HepG2 (cell line): ENCODE results near the gene HIRA. TPM values are rescaled to one million over a fixed set of nuclear protein-coding genes. Genes with fewer than 3 reads are reported as not detected.
A peak's percentile ranks its signal among the peaks of the same experiment; 100 is the strongest.

Source experiments
- ARNTL ChIP-seq: sonication (generic); formaldehyde crosslinking; IDR thresholded peaks from 2 replicates; pipeline ENCODE4 v1.4.0; 2020; ENCODE audit warnings: mild to moderate bottlenecking, missing genetic modification reagents
- ATM ChIP-seq: fragments of 450-650 bp; IDR thresholded peaks from 2 replicates; pipeline ENCODE4 v1.7.1; 2017; ENCODE audit warnings: mild to moderate bottlenecking, borderline replicate concordance
- CHD2 ChIP-seq: IDR thresholded peaks from 2 replicates; pipeline ENCODE4 v1.6.1; 2011; ENCODE audit warnings: low read depth, low read length, improper control_type of control experiment
- IKZF5 ChIP-seq: IDR thresholded peaks from 2 replicates; pipeline ENCODE4 v1.6.1; 2018; ENCODE audit warnings: missing genetic modification reagents, mild to moderate bottlenecking, missing compliant biosample characterization
- MED1 ChIP-seq: sonication (generic); formaldehyde crosslinking; IDR thresholded peaks from 2 replicates; pipeline ENCODE4 v1.4.0; 2020; ENCODE audit warnings: missing genetic modification reagents
- NCOA5 ChIP-seq: sonication (generic); formaldehyde crosslinking; IDR thresholded peaks from 2 replicates; pipeline ENCODE4 v1.4.0; 2020; ENCODE audit warnings: missing genetic modification reagents
- PHF5A ChIP-seq: IDR thresholded peaks from one replicate; pipeline ENCODE4 v1.6.1; 2018; ENCODE audit warnings: low read depth, missing genetic modification reagents; ENCODE audit not compliant: unreplicated experiment
- RAD51 ChIP-seq: fragments of 450-650 bp; IDR thresholded peaks from 2 replicates; pipeline ENCODE4 v1.6.1; 2016; ENCODE audit warnings: borderline replicate concordance
- RBAK ChIP-seq: sonication (generic); formaldehyde crosslinking; IDR thresholded peaks from 2 replicates; pipeline ENCODE4 v1.5.1; 2020; ENCODE audit warnings: mild to moderate bottlenecking, missing genetic modification reagents
- SMAD3 ChIP-seq: sonication (generic); formaldehyde crosslinking; IDR thresholded peaks from 2 replicates; pipeline ENCODE4 v1.4.0; 2020; ENCODE audit warnings: missing genetic modification reagents
- SMARCC2 ChIP-seq: fragments of 450-650 bp; IDR thresholded peaks from 2 replicates; pipeline ENCODE4 v1.6.1; 2017; ENCODE audit warnings: antibody characterized with exemption, mild to moderate bottlenecking
- STAG1 ChIP-seq: sonication (generic); formaldehyde crosslinking; IDR thresholded peaks from 2 replicates; pipeline ENCODE4 v1.4.0; 2020; ENCODE audit warnings: missing genetic modification reagents
- TFE3 ChIP-seq: IDR thresholded peaks from 2 replicates; pipeline ENCODE4 v1.6.1; 2016
- ZBTB21 ChIP-seq: sonication (generic); formaldehyde crosslinking; IDR thresholded peaks from 2 replicates; pipeline ENCODE4 v1.4.0; 2020; ENCODE audit warnings: missing genetic modification reagents
- ZNF124 ChIP-seq: sonication (generic); formaldehyde crosslinking; IDR thresholded peaks from 2 replicates; pipeline ENCODE4 v1.4.0; 2020; ENCODE audit warnings: missing genetic modification reagents
- ZNF235 ChIP-seq: sonication (generic); formaldehyde crosslinking; IDR thresholded peaks from 2 replicates; pipeline ENCODE4 v1.8.1; 2023; ENCODE audit warnings: mild to moderate bottlenecking, missing genetic modification reagents, borderline replicate concordance
- ZNF24 ChIP-seq: fragments of 450-650 bp; IDR thresholded peaks from 2 replicates; pipeline ENCODE4 v1.6.1; 2017; ENCODE audit warnings: antibody characterized with exemption, mild to moderate bottlenecking
- ZNF547 ChIP-seq: sonication (generic); formaldehyde crosslinking; IDR thresholded peaks from 2 replicates; pipeline ENCODE4 v1.5.1; 2020; ENCODE audit warnings: mild to moderate bottlenecking, missing genetic modification reagents
- ZNF800 ChIP-seq: sonication (generic); formaldehyde crosslinking; IDR thresholded peaks from 2 replicates; pipeline ENCODE4 v1.4.0; 2020; ENCODE audit warnings: missing genetic modification reagents
- ZSCAN30 ChIP-seq: sonication (generic); formaldehyde crosslinking; IDR thresholded peaks from 2 replicates; pipeline ENCODE4 v1.5.0; 2020; ENCODE audit warnings: mild to moderate bottlenecking, missing genetic modification reagents
- polyA plus RNA-seq, 8 experiments: library from polyadenylated mRNA; depleted of rRNA in 3 of 8; stranded (reverse) in 7 of 8; unstranded in 1 of 8; fragments of >200 nt; fragmentation: Illumina TruSeq in 4 of 8; extraction: Trizol in 4 of 8; gene quantifications; 2 replicates each; pipeline versions ENCODE4 v1.2.1 to v1.2.3, GENCODE V29; 2011 to 2016; ENCODE audit warnings: low read depth in 4 of 8, missing spikeins in 1 of 8, mixed read lengths in 1 of 8; ENCODE audit not compliant: insufficient read depth in 1 of 8
- total RNA-seq, 5 experiments: library from RNA; depleted of rRNA; stranded (reverse); fragments of >200 nt; fragmentation: Illumina TruSeq; extraction: Trizol; gene quantifications; 2 replicates each; pipeline ENCODE4 v1.2.3, GENCODE V29; 2016; ENCODE audit warnings: low read depth in 1 of 5
- TF ChIP-seq, protein P1 (sequence below): sonication (generic); formaldehyde crosslinking; IDR thresholded peaks from 2 replicates; pipeline ENCODE4 v1.5.1; 2020; ENCODE audit warnings: missing genetic modification reagents, mild to moderate bottlenecking, borderline replicate concordance
- TF ChIP-seq, protein P2 (sequence below): IDR thresholded peaks from 2 replicates; pipeline ENCODE4 v1.6.1; 2016; ENCODE audit warnings: mild to moderate bottlenecking, missing biosample characterization, missing genetic modification reagents
- TF ChIP-seq, protein P3 (sequence below): sonication (generic); formaldehyde crosslinking; IDR thresholded peaks from 2 replicates; pipeline ENCODE4 v1.5.0; 2020; ENCODE audit warnings: missing genetic modification reagents
- TF ChIP-seq, protein P4 (sequence below), 2 experiments: sonication (generic) in 1 of 2; formaldehyde crosslinking in 1 of 2; IDR thresholded peaks; 2 replicates each; pipeline versions ENCODE4 v1.4.0 to v1.6.1; 2018 to 2020; ENCODE audit warnings: missing genetic modification reagents in 2 of 2, borderline replicate concordance in 1 of 2, low read depth in 1 of 2, mild to moderate bottlenecking in 1 of 2, missing biosample characterization in 1 of 2

The HIRA gene
- total and polyA plus RNA-seq, 2 of the 13 experiments (the other 11 are each of a cell fraction or from before 2014, with no cell fraction given): 21.5 to 29.2 TPM

- TF ChIP-seq ZNF800: no peak
- TF ChIP-seq NCOA5 (CRISPR knock-in tag): no peak
- no peak for TF ChIP-seq ZNF24
- TF ChIP-seq, protein P1, sequence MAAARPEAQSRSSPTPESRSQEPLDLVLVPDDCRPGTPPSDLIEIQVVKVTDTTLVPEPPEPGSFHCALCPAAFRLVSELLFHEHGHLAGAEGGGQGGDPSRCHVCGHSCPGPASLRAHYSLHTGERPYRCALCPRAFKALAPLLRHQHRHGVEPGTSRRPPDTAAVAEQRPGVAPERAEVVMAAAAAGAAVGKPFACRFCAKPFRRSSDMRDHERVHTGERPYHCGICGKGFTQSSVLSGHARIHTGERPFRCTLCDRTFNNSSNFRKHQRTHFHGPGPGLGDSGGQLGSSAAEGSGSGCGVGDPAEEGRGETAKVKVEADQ: no peak
- TF ChIP-seq ZNF547: no peak
- no peak for TF ChIP-seq RAD51
- TF ChIP-seq MED1 (CRISPR knock-in tag): peak; percentile 33; the same call in 1 of the 2 replicates
- TF ChIP-seq IKZF5 (CRISPR knock-in tag): no peak
- TF ChIP-seq, protein P2, sequence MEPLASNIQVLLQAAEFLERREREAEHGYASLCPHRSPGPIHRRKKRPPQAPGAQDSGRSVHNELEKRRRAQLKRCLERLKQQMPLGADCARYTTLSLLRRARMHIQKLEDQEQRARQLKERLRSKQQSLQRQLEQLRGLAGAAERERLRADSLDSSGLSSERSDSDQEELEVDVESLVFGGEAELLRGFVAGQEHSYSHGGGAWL (CRISPR knock-in tag): no peak; the same call in none of the 2 replicates
- TF ChIP-seq ARNTL (CRISPR knock-in tag): no peak
- no peak for TF ChIP-seq STAG1 (CRISPR knock-in tag)
- no peak for TF ChIP-seq CHD2
- TF ChIP-seq, protein P3, sequence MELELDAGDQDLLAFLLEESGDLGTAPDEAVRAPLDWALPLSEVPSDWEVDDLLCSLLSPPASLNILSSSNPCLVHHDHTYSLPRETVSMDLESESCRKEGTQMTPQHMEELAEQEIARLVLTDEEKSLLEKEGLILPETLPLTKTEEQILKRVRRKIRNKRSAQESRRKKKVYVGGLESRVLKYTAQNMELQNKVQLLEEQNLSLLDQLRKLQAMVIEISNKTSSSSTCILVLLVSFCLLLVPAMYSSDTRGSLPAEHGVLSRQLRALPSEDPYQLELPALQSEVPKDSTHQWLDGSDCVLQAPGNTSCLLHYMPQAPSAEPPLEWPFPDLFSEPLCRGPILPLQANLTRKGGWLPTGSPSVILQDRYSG (CRISPR knock-in tag): no peak
- TF ChIP-seq SMARCC2: no peak
- no peak for TF ChIP-seq RBAK
- no peak for TF ChIP-seq ATM
- TF ChIP-seq ZNF235 (CRISPR knock-in tag): no peak
- TF ChIP-seq TFE3 (CRISPR knock-in tag): no peak
- TF ChIP-seq, protein P4, sequence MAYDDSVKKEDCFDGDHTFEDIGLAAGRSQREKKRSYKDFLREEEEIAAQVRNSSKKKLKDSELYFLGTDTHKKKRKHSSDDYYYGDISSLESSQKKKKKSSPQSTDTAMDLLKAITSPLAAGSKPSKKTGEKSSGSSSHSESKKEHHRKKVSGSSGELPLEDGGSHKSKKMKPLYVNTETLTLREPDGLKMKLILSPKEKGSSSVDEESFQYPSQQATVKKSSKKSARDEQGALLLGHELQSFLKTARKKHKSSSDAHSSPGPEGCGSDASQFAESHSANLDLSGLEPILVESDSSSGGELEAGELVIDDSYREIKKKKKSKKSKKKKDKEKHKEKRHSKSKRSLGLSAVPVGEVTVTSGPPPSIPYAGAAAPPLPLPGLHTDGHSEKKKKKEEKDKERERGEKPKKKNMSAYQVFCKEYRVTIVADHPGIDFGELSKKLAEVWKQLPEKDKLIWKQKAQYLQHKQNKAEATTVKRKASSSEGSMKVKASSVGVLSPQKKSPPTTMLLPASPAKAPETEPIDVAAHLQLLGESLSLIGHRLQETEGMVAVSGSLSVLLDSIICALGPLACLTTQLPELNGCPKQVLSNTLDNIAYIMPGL (CRISPR knock-in tag; IDR thresholded peaks at IDR 0.05; ENCODE audit: borderline replicate concordance in 1 of 2, low read depth in 1 of 2): no peak; a peak in 1 of 4 replicates
- TF ChIP-seq ZNF124 (CRISPR knock-in tag): no peak
- TF ChIP-seq ZBTB21 (CRISPR knock-in tag): no peak
- no peak; the same call in 1 of the 2 replicates for TF ChIP-seq ZSCAN30
- no peak for TF ChIP-seq PHF5A (CRISPR knock-in tag)
- no peak for TF ChIP-seq SMAD3 (CRISPR knock-in tag)
These were observed at the start of gene HIRA (continued) for GRCh38 chr22:19431649-19432132.
